Liver (tissue), 3 donors: Measurements from ENCODE around the gene IL31RA.

ENCODE experiments used
- EGR1 ChIP-seq, 2 donors: IDR thresholded peaks; 2 replicates each; pipeline ENCODE4 v1.6.1; 2016 to 2018; ENCODE audit warnings: antibody characterized with exemption in 2 of 2, low read depth in 2 of 2
- FOXA1 ChIP-seq: IDR thresholded peaks from 2 replicates; pipeline ENCODE4 v1.6.1; 2016; ENCODE audit warnings: antibody characterized with exemption
- GABPA ChIP-seq, 2 donors: IDR thresholded peaks in 1 of 2; conservative IDR thresholded peaks in 1 of 2; 2 replicates each; pipeline ENCODE4 v1.6.1; 2016; ENCODE audit warnings: antibody characterized with exemption in 2 of 2, mild to moderate bottlenecking in 1 of 2, moderate library complexity in 1 of 2
- HNF4G ChIP-seq: IDR thresholded peaks from 2 replicates; pipeline ENCODE4 v1.6.1; 2016; ENCODE audit warnings: antibody characterized with exemption
- JUND ChIP-seq, 2 donors: IDR thresholded peaks; 2 replicates each; pipeline ENCODE4 v1.6.1; 2016; ENCODE audit warnings: antibody characterized with exemption in 2 of 2
- RAD21 ChIP-seq, 2 donors: IDR thresholded peaks; 2 replicates each; pipeline ENCODE4 v1.6.1; 2016; ENCODE audit warnings: antibody characterized with exemption in 2 of 2, mild to moderate bottlenecking in 2 of 2
- SP1 ChIP-seq: IDR thresholded peaks from 2 replicates; pipeline ENCODE4 v1.6.1; 2018; ENCODE audit warnings: antibody characterized with exemption, mild to moderate bottlenecking
- TAF1 ChIP-seq: conservative IDR thresholded peaks from 2 replicates; pipeline ENCODE4 v1.6.1; 2016; ENCODE audit warnings: antibody characterized with exemption, mild to moderate bottlenecking
- YY1 ChIP-seq: IDR thresholded peaks from 2 replicates; pipeline ENCODE4 v1.6.1; 2016; ENCODE audit warnings: antibody characterized with exemption, mild to moderate bottlenecking
- TF ChIP-seq, protein P1 (sequence below): fragments of 150-350 bp; IDR thresholded peaks from 2 replicates; pipeline ENCODE4 v1.5.1; 2017; ENCODE audit warnings: improper control_type of control experiment, low read depth, low read length; ENCODE audit not compliant: missing input control
- TF ChIP-seq, protein P2 (sequence below): IDR thresholded peaks from 2 replicates; pipeline ENCODE4 v1.6.1; 2016; ENCODE audit warnings: antibody characterized with exemption, mild to moderate bottlenecking
- TF ChIP-seq, protein P3 (sequence below): IDR thresholded peaks from 2 replicates; pipeline ENCODE4 v1.6.1; 2016; ENCODE audit warnings: antibody characterized with exemption
- TF ChIP-seq, protein P4 (sequence below): IDR thresholded peaks from 2 replicates; pipeline ENCODE4 v1.6.1; 2016; ENCODE audit warnings: antibody characterized with exemption
- donor health status: healthy.
- donor health status: healthy.

DNA sequence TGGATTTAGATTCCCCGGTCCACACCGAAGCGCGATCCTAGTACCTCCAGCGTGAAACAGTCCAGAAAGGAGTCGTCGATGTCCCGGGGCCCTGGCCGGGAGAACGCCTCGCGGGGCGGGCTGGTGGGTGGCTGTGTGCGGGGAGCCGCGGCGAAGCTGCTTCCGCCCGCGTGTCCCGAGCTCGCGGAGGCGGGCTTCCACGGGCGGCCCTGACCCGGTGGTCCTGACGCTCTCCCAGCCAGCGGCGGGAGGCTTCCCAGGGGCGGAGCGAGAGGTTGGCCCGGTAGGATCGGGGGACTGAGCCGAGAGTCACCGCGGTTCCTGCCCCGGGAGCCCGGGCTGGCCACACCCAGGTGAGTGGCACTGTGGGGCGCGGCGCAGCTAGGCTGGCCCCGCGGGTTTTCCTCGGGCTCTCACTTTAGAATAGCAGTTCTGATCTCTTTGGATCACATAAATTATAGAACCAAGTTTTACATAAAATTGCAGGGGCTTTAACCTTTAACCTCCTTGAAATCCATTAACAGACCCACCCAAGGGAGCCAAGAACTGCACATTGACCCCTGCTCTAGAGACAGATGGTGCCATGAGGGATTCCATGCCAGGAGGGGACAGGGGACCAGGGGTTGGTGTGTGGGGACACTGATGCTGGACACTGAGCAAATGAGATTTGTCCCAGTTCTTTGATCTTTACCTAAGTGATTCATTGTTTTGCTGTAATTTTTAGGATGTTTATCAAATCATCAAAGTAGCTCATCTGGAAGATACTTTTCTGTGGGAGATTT, 29.2 kb upstream of the IL31RA start:
- TF ChIP-seq, protein P1, sequence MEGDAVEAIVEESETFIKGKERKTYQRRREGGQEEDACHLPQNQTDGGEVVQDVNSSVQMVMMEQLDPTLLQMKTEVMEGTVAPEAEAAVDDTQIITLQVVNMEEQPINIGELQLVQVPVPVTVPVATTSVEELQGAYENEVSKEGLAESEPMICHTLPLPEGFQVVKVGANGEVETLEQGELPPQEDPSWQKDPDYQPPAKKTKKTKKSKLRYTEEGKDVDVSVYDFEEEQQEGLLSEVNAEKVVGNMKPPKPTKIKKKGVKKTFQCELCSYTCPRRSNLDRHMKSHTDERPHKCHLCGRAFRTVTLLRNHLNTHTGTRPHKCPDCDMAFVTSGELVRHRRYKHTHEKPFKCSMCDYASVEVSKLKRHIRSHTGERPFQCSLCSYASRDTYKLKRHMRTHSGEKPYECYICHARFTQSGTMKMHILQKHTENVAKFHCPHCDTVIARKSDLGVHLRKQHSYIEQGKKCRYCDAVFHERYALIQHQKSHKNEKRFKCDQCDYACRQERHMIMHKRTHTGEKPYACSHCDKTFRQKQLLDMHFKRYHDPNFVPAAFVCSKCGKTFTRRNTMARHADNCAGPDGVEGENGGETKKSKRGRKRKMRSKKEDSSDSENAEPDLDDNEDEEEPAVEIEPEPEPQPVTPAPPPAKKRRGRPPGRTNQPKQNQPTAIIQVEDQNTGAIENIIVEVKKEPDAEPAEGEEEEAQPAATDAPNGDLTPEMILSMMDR, result no peak
- TF ChIP-seq, protein P2, sequence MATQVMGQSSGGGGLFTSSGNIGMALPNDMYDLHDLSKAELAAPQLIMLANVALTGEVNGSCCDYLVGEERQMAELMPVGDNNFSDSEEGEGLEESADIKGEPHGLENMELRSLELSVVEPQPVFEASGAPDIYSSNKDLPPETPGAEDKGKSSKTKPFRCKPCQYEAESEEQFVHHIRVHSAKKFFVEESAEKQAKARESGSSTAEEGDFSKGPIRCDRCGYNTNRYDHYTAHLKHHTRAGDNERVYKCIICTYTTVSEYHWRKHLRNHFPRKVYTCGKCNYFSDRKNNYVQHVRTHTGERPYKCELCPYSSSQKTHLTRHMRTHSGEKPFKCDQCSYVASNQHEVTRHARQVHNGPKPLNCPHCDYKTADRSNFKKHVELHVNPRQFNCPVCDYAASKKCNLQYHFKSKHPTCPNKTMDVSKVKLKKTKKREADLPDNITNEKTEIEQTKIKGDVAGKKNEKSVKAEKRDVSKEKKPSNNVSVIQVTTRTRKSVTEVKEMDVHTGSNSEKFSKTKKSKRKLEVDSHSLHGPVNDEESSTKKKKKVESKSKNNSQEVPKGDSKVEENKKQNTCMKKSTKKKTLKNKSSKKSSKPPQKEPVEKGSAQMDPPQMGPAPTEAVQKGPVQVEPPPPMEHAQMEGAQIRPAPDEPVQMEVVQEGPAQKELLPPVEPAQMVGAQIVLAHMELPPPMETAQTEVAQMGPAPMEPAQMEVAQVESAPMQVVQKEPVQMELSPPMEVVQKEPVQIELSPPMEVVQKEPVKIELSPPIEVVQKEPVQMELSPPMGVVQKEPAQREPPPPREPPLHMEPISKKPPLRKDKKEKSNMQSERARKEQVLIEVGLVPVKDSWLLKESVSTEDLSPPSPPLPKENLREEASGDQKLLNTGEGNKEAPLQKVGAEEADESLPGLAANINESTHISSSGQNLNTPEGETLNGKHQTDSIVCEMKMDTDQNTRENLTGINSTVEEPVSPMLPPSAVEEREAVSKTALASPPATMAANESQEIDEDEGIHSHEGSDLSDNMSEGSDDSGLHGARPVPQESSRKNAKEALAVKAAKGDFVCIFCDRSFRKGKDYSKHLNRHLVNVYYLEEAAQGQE, result no peak
- TF ChIP-seq TAF1 (no peak), YY1 (no peak), GABPA (IDR thresholded peaks at IDR 0.05 in 1 of 2, conservative IDR thresholded peaks at IDR 0.05 in 1 of 2) (no peak), SP1 (no peak), RAD21 (IDR thresholded peaks at IDR 0.05) (no peak), EGR1 (IDR thresholded peaks at IDR 0.05; ENCODE audit: low read depth in 2 of 2) (no peak), HNF4G (no peak), JUND (IDR thresholded peaks at IDR 0.05) (no peak), FOXA1 (no peak)
- TF ChIP-seq, protein P3, sequence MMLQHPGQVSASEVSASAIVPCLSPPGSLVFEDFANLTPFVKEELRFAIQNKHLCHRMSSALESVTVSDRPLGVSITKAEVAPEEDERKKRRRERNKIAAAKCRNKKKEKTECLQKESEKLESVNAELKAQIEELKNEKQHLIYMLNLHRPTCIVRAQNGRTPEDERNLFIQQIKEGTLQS, result no peak
- TF ChIP-seq, protein P4, sequence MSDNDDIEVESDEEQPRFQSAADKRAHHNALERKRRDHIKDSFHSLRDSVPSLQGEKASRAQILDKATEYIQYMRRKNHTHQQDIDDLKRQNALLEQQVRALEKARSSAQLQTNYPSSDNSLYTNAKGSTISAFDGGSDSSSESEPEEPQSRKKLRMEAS, result no peak
